ENCODE data around the gene SLC4A3. TPM values are rescaled to one million over a fixed set of nuclear protein-coding genes. Genes with fewer than 3 reads are reported as not detected.

SLC4A3 gene
- total RNA-seq, 3 donors from 2014 or later (not counting 1 experiment from before 2014, with no cell fraction given) = 0.15 to 0.45 TPM; not detected in 1

- peaks cover 26% of the 10 kb centered on the region for H3K4me1 ChIP-seq (ENCODE audit: control insufficient read depth, insufficient read depth, low read length)
- Mint-ChIP-seq H3K27me3 (ENCODE audit: low read depth in 2 of 2) (peaks cover 0 to 19% of the 10 kb centered on the region in 2 donors), H3K9me3 (no peaks in the 10 kb centered on the region), H3K4me3 (no peak overlapping the region), H3K27ac (no peak overlapping the region), H3K4me1 (peaks cover 0 to 22% of the 10 kb centered on the region in 2 donors), H3K36me3 (no peaks in the 10 kb centered on the region)
- ATAC-seq (no peak), DNase-seq (no peak)
- no peak overlapping the region for H3K27ac ChIP-seq (ENCODE audit: low read length)
- no peaks in the 10 kb centered on the region for H3K9me3 ChIP-seq (ENCODE audit: control insufficient read depth, insufficient read depth, low read length)
- WGBS (ENCODE audit: insufficient coverage) = 89% methylated on average over 9 of the region's 9 CpGs
- H3K4me3 ChIP-seq (ENCODE audit: low read length) = no peak overlapping the region
- H3K27me3 ChIP-seq (ENCODE audit: control insufficient read depth, insufficient read depth, low read length) = peaks cover 2% of the 10 kb centered on the region
- TF ChIP-seq CTCF (IDR thresholded peaks at IDR 0.05) = no peak
- intact Hi-C loops (cut with micrococcal nuclease) = no loop called here
- H3K36me3 ChIP-seq (ENCODE audit: control insufficient read depth, insufficient read depth, low read length) = no peaks in the 10 kb centered on the region
Measured at GRCh38 chr2:219637842-219638185, 10.4 kb downstream of the SLC4A3 start.

- TF ChIP-seq CTCF (IDR thresholded peaks at IDR 0.05) = no peak
- 88% methylated on average over 17 of the region's 17 CpGs for WGBS (ENCODE audit: insufficient coverage)
Measured at GRCh38 chr2:219638217-219638947, 11.0 kb downstream of the SLC4A3 start.

DNA sequence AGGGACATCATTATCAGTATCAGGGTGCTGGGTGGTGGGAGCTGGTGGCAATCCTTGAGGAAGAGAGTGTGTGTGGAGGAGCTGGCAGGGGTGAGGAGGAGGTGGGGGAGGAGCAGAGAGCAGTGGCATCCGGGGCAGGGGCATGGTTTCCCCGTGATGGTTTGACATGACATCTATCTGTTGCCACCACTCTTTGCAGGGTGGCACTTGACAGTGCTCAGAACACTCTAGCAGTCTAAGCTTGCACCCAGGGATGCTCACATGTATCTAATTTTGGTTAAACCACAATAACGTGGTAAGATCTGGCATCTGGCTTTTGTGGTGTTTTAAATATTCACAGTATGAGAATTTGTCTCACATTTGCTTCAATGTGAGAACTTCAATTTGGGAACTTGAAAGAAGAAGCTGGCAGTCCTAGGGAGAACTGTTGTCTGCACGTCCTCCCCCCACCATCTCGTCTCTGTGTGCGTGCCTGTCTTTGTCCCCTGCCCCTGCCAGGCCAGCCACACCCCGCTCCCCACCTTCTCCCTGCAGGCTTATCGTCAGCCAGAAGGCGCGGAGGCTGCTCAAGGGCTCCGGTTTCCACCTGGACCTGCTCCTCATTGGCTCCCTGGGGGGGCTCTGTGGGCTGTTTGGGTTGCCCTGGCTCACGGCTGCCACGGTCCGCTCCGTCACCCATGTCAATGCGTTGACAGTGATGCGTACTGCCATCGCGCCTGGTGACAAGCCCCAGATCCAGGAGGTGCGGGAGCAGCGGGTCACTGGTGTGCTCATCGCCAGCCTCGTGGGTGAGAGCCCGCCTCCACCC is 11.7 kb downstream of the SLC4A3 start:
- peaks cover 0 to 19% of the 10 kb centered on the region in 2 donors for H3K27me3 Mint-ChIP-seq (ENCODE audit: low read depth in 2 of 2)
- peaks cover 2% of the 10 kb centered on the region for H3K27me3 ChIP-seq (ENCODE audit: control insufficient read depth, insufficient read depth, low read length)
- intact Hi-C loops (cut with micrococcal nuclease) = no loop called here

More at GRCh38 chr2:219638217-219638947, 11.0 kb downstream of the SLC4A3 start:
- intact Hi-C loops (cut with micrococcal nuclease) = no loop called here
- no peak overlapping the region for H3K4me3 ChIP-seq (ENCODE audit: low read length)
- Mint-ChIP-seq H3K27me3 (ENCODE audit: low read depth in 2 of 2) (peaks cover 0 to 19% of the 10 kb centered on the region in 2 donors), H3K4me1 (peaks cover 0 to 23% of the 10 kb centered on the region in 2 donors), H3K36me3 (no peaks in the 10 kb centered on the region), H3K9me3 (no peaks in the 10 kb centered on the region), H3K4me3 (no peak overlapping the region), H3K27ac (peak overlapping the region in 1 of 2 donors; percentile 47)
- H3K36me3 ChIP-seq (ENCODE audit: control insufficient read depth, insufficient read depth, low read length) = no peaks in the 10 kb centered on the region
- H3K27me3 ChIP-seq (ENCODE audit: control insufficient read depth, insufficient read depth, low read length) = peaks cover 2% of the 10 kb centered on the region
- peaks cover 28% of the 10 kb centered on the region for H3K4me1 ChIP-seq (ENCODE audit: control insufficient read depth, insufficient read depth, low read length)
- no peaks in the 10 kb centered on the region for H3K9me3 ChIP-seq (ENCODE audit: control insufficient read depth, insufficient read depth, low read length)
- no peak overlapping the region for H3K27ac ChIP-seq (ENCODE audit: low read length)
- DNase-seq (no peak), ATAC-seq (no peak)

More for the DNA sequence above, 11.7 kb downstream of the SLC4A3 start:
- Mint-ChIP-seq H3K4me3 (no peak overlapping the region), H3K36me3 (no peaks in the 10 kb centered on the region), H3K27ac (peak overlapping the region in 1 of 2 donors; percentile 47), H3K4me1 (peaks cover 0 to 23% of the 10 kb centered on the region in 2 donors), H3K9me3 (no peaks in the 10 kb centered on the region)
- TF ChIP-seq CTCF (IDR thresholded peaks at IDR 0.05) = no peak
- Histone ChIP-seq H3K9me3 (ENCODE audit: control insufficient read depth, insufficient read depth, low read length) (no peaks in the 10 kb centered on the region), H3K36me3 (ENCODE audit: control insufficient read depth, insufficient read depth, low read length) (no peaks in the 10 kb centered on the region), H3K4me1 (ENCODE audit: control insufficient read depth, insufficient read depth, low read length) (peaks cover 28% of the 10 kb centered on the region), H3K27ac (ENCODE audit: low read length) (no peak overlapping the region), H3K4me3 (ENCODE audit: low read length) (no peak overlapping the region)
- 62% methylated on average over 24 of the region's 24 CpGs for WGBS (ENCODE audit: insufficient coverage)
- DNase-seq (peak in 1 of 2 donors; percentile 20), ATAC-seq (peak in 1 of 3 donors; percentile 11)

Data from natural killer cell (primary cell).